ENCODE results near the gene TEX29.

Gene TEX29

DNA sequence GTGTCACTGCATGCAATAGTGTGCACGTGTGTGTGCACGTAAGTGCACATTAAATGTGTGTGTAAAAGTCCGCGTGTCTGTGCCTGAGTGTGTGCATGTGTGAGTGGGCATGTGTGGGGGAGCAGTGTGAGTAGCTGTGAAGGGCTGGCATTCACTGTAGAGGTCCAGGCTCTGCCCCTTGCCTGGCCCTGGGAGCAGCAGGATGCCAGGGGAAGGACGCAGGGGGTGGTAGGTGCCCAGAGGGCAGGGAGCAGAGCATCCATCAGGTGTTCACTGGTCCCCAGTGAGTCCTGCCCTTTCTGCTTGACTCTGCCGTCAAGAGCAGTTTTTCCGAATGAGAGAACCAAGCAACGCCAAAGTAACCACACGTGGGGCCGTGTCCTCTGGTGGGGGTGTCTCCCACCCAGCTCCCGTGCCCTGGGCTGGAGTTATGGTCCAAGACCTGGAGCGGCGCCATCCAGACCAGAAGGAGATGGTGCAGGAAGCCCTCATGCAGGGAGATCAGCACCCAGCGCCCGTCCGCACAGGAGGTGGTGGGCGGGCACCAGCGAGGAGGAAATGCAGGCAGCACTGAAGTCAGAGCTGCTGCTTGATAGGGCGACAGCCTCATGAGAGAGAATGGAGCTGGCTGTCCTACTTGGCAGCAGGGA lies 68.5 kb downstream of the TEX29 start:
- peaks cover 4% of the 10 kb centered on the region for H3K27me3 Mint-ChIP-seq
- intact Hi-C loops (cut with micrococcal nuclease): no loop called here
- no peaks in the 10 kb centered on the region for H3K4me1 Mint-ChIP-seq (ENCODE audit: low read depth)
- H3K9me3 Mint-ChIP-seq: no peaks in the 10 kb centered on the region
- H3K27ac Mint-ChIP-seq: no peak overlapping the region
- no peaks in the 10 kb centered on the region for H3K36me3 Mint-ChIP-seq (ENCODE audit: low read depth)
- no peak overlapping the region for H3K4me3 Mint-ChIP-seq

DNA sequence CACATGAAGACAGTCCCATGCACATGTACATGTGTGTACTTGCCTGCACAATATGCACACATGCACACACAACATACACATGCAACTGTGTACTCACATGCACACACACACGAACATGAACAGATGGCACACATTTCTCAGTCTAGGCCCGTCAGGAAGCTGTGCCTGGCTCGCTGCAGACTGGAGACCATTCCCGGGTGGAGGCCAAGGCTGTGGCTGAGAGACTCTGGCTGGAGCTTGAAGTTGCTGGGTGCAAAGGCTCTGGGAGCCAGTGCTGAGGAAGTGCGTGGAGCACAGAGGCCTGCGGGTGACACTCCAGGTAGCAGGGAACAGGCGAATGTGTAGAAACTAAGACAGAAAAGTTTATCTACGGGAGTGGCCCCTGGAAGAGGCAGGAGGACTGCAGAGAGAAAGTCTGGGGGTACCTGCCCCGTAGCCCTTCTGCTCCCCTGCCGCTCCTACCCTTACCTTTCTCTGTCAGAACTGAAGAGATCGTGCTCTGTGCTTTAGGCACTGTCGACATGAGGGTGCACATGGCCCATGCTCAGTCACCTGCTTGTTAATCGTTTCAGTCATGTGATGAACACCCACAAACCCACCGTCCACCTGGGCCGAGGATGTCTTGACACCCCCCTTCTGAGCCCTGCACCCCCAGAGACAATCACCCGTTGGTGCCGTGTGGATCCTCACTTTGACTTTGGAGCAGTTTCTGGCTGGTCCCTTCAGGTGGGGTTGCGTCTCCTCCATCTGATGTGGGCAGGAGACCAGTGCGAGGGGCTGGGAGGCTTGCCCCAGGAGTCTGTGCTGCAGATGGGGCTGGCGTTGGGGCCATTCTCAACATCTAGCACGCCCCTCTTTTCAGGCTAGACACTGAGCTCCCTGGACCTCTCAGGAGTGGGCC lies 69.4 kb downstream of the TEX29 start:
- no peak overlapping the region for H3K4me3 Mint-ChIP-seq
- intact Hi-C loops (cut with micrococcal nuclease): no loop called here
- no peaks in the 10 kb centered on the region for H3K36me3 Mint-ChIP-seq (ENCODE audit: low read depth)
- H3K27me3 Mint-ChIP-seq: peaks cover 1% of the 10 kb centered on the region
- H3K4me1 Mint-ChIP-seq (ENCODE audit: low read depth): no peaks in the 10 kb centered on the region
- no peak overlapping the region for H3K27ac Mint-ChIP-seq
- H3K9me3 Mint-ChIP-seq: no peaks in the 10 kb centered on the region

DNA sequence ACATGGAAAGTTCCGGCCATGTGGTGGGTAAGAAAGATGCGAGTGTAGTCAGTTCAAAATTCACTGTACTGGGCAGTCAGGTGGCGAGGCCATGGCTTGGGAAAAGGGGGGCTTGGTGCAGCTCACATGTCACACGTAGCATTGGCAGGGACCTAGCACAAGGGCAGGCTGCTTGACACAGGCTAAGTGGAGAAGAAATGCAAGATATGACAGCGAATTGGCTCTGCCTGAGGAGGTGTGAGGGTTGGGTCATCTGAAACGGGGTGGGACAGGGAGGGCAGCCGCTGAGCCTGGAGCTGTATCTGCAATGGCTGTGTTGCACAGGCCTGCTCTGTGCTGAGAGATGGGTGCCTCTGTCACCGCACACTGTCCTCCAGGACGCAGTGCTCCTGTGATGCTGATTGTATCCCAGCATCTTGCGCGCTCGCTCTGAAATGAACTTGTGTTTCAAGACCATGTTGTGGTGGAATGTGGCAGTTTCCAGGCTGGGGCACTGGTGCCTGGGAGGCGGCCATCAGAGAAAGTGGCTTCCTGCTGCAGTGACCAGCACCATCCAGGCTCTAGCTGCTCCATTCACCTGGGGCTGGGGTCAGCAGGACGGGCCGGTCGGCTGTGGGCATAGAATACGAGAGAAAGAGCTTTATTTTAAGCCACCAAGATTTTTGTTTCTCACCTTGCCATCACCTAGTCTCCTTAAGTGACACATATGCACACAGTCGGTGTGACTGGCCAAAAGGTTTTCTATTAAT lies 70.3 kb downstream of the TEX29 start:
- intact Hi-C loops (cut with micrococcal nuclease): no loop called here
- Mint-ChIP-seq H3K27ac (no peak overlapping the region), H3K9me3 (no peaks in the 10 kb centered on the region), H3K4me3 (no peak overlapping the region), H3K36me3 (ENCODE audit: low read depth) (no peaks in the 10 kb centered on the region), H3K4me1 (ENCODE audit: low read depth) (no peaks in the 10 kb centered on the region), H3K27me3 (no peaks in the 10 kb centered on the region)

GRCh38 chr13:111392486-111392885 lies 72.0 kb downstream of the TEX29 start:
- no peaks in the 10 kb centered on the region for H3K4me1 Mint-ChIP-seq (ENCODE audit: low read depth)
- H3K27me3 Mint-ChIP-seq: no peaks in the 10 kb centered on the region
- intact Hi-C loops (cut with micrococcal nuclease): no loop called here
- H3K27ac Mint-ChIP-seq: no peak overlapping the region
- no peak overlapping the region for H3K4me3 Mint-ChIP-seq
- no peaks in the 10 kb centered on the region for H3K36me3 Mint-ChIP-seq (ENCODE audit: low read depth)
- no peaks in the 10 kb centered on the region for H3K9me3 Mint-ChIP-seq

GRCh38 chr13:111393221-111393790 lies 72.9 kb downstream of the TEX29 start:
- Mint-ChIP-seq H3K36me3 (ENCODE audit: low read depth) (no peaks in the 10 kb centered on the region), H3K4me3 (no peak overlapping the region), H3K4me1 (ENCODE audit: low read depth) (no peaks in the 10 kb centered on the region), H3K27me3 (no peaks in the 10 kb centered on the region), H3K27ac (no peak overlapping the region), H3K9me3 (no peaks in the 10 kb centered on the region)
- intact Hi-C loops (cut with micrococcal nuclease): no loop called here

Data from dendritic cell treated with granulocyte-macrophage colony-stimulating factor and Interleukin-4, amounts not matched to agents 40 ng/mL and 50 ng/mL, for 4 days (primary cell).